ENCODE results near the gene CERK. TPM values are rescaled to one million over a fixed set of nuclear protein-coding genes. Genes with fewer than 3 reads are reported as not detected.

Gene CERK
- total RNA-seq, 3 donors from 2014 or later, result 40.3 to 51.7 (median 50.0) TPM

- no peaks in the 10 kb centered on the region for H3K9me3 ChIP-seq
- ATAC-seq (peak; percentile 29), DNase-seq (peak in 1 of 3 donors; percentile 57)
- no peaks in the 10 kb centered on the region for H3K36me3 ChIP-seq (ENCODE audit: low read depth)
- no peak overlapping the region for H3K4me3 ChIP-seq
- peaks cover 37% of the 10 kb centered on the region for H3K4me1 ChIP-seq (ENCODE audit: low read depth)
- TF ChIP-seq CTCF (IDR thresholded peaks at IDR 0.05), result no peak
- intact Hi-C loops (cut with DNase I, micrococcal nuclease), result no loop called here
Observed at GRCh38 chr22:46774980-46775849, 37.2 kb upstream of the CERK start.

- TF ChIP-seq CTCF (IDR thresholded peaks at IDR 0.05), result no peak
- Histone ChIP-seq H3K4me1 (ENCODE audit: low read depth) (peaks cover 30% of the 10 kb centered on the region), H3K4me3 (no peak overlapping the region), H3K9me3 (no peaks in the 10 kb centered on the region), H3K36me3 (ENCODE audit: low read depth) (no peaks in the 10 kb centered on the region)
- peak in 2 of 3 donors; percentile 46 to 71 for DNase-seq
- intact Hi-C loops (cut with DNase I, micrococcal nuclease), result no loop called here
- ATAC-seq, result peak; percentile 25
Observed at GRCh38 chr22:46774253-46774979, 36.4 kb upstream of the CERK start.

- DNase-seq (peak in 1 of 3 donors; percentile 41), ATAC-seq (no peak)
- intact Hi-C loops (cut with DNase I, micrococcal nuclease), result no loop called here
- H3K4me3 ChIP-seq, result no peak overlapping the region
- H3K36me3 ChIP-seq (ENCODE audit: low read depth), result no peaks in the 10 kb centered on the region
- H3K4me1 ChIP-seq (ENCODE audit: low read depth), result peaks cover 29% of the 10 kb centered on the region
- no peak for TF ChIP-seq CTCF (IDR thresholded peaks at IDR 0.05)
- H3K9me3 ChIP-seq, result no peaks in the 10 kb centered on the region
Observed at GRCh38 chr22:46773076-46773475, 35.0 kb upstream of the CERK start.

GRCh38 chr22:46770726-46771125 lies 32.7 kb upstream of the CERK start:
- H3K4me3 ChIP-seq, result no peak overlapping the region
- DNase-seq, result peak in 2 of 3 donors; percentile 30 to 54
- TF ChIP-seq CTCF (IDR thresholded peaks at IDR 0.05), result no peak
- intact Hi-C loops (cut with DNase I, micrococcal nuclease), result no loop called here
- no peak for ATAC-seq
- peaks cover 20% of the 10 kb centered on the region for H3K4me1 ChIP-seq (ENCODE audit: low read depth)
- no peaks in the 10 kb centered on the region for H3K9me3 ChIP-seq
- no peaks in the 10 kb centered on the region for H3K36me3 ChIP-seq (ENCODE audit: low read depth)

GRCh38 chr22:46770151-46770641 lies 32.1 kb upstream of the CERK start:
- ATAC-seq (no peak), DNase-seq (peak in 2 of 3 donors; percentile 8 to 53)
- intact Hi-C loops (cut with DNase I, micrococcal nuclease), result no loop called here
- Histone ChIP-seq H3K4me3 (no peak overlapping the region), H3K36me3 (ENCODE audit: low read depth) (no peaks in the 10 kb centered on the region), H3K9me3 (no peaks in the 10 kb centered on the region), H3K4me1 (ENCODE audit: low read depth) (peaks cover 15% of the 10 kb centered on the region)
- TF ChIP-seq CTCF (IDR thresholded peaks at IDR 0.05), result no peak

Data from mucosa of descending colon (tissue), 3 donors.